ENCODE data around the gene SVOP. TPM values are rescaled to one million over a fixed set of nuclear protein-coding genes. Genes with fewer than 3 reads are reported as not detected.

SVOP gene
- total and polyA plus RNA-seq, 2 of the 4 experiments (the other 2 are of a cell fraction) = not detected

DNA sequence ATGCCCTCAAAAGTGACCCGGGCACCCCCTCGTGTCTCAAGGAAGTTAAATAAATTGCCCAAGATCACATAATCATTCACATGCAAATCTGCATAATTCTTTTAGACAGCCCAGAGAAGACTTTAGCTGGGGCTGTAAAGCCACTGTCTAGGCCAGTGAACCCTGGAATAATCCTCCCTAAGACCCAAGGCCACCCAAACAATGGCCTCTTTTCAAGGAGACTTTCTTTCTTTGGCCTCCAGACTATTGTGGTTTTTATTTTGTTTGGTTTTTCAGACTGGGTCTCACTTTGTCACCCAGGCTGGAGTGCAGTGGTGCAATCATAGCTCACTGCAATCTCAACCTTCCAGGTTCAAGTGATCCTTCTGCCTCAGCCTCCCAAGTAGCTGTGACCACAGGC, 10.6 kb downstream of the SVOP start:
- H3K9ac ChIP-seq (ENCODE audit: low read depth, low read length) = no peak overlapping the region
- no peaks in the 10 kb centered on the region for H4K20me1 ChIP-seq (ENCODE audit: insufficient read depth, low read length)
- no peak overlapping the region for H2BK120ac ChIP-seq (ENCODE audit: low read depth, low read length)
- no peak overlapping the region for H3K4ac ChIP-seq (ENCODE audit: low read depth, low read length)
- WGBS, 2 experiments (ENCODE audit: extremely low coverage in 2 of 2, insufficient read length in 1 of 2) = no CpG with 5 or more reads among the region's 2 CpGs
- in situ Hi-C loops (cut with MboI; ENCODE audit: low sequenced_read_pairs) (no loop called here), intact Hi-C loops (cut with micrococcal nuclease) (no loop called here), dilution Hi-C loops (cut with HindIII; ENCODE audit: low sequenced_read_pairs, unreplicated experiment) (no loop called here)
- H2BK5ac ChIP-seq (ENCODE audit: low read depth, low read length, poor library complexity, severe bottlenecking) = no peak overlapping the region
- H3K9me3 ChIP-seq (ENCODE audit: control insufficient read depth, insufficient read depth, low read length) = no peaks in the 10 kb centered on the region
- H3K27ac ChIP-seq (ENCODE audit: insufficient read depth, low read length) = no peak overlapping the region
- no peak for DNase-seq
- H3K4me1 ChIP-seq (ENCODE audit: control insufficient read depth, insufficient read depth, low read length) = no peaks in the 10 kb centered on the region
- H3K23ac ChIP-seq (ENCODE audit: low read depth, low read length) = no peak overlapping the region
- no peak overlapping the region for H2BK15ac ChIP-seq (ENCODE audit: low read depth, low read length)
- H4K8ac ChIP-seq (ENCODE audit: low read depth in 2 of 2, low read length in 2 of 2) = no peak overlapping the region
- CTCF ChIA-PET = no interaction called here
- ATAC-seq (ENCODE audit: low read depth) = no peak
- peaks cover 3% of the 10 kb centered on the region for H3K27me3 ChIP-seq (ENCODE audit: control insufficient read depth, insufficient read depth, low read length)
- H3K4me2 ChIP-seq (ENCODE audit: low read depth, low read length) = no peak overlapping the region
- no peak overlapping the region for H3K4me3 ChIP-seq (ENCODE audit: insufficient read depth, low read depth, low read length)
- no peak overlapping the region for H2BK20ac ChIP-seq (ENCODE audit: low read depth, low read length)
- no peak overlapping the region for H4K5ac ChIP-seq (ENCODE audit: low read depth, low read length)
- BruUV-seq (replicated peaks) = no TSS peak
- H3K18ac ChIP-seq (ENCODE audit: low read depth, low read length) = no peak overlapping the region
- no peak overlapping the region for H3K14ac ChIP-seq (replicated peaks; ENCODE audit: low read depth, low read length)
- TF ChIP-seq FOS (IDR thresholded peaks at IDR 0.05; ENCODE audit: low read depth, low read length) (no peak), MAFK (IDR thresholded peaks at IDR 0.05; ENCODE audit: low read depth, low read length) (no peak), SMC3 (IDR thresholded peaks at IDR 0.05; ENCODE audit: low read depth, low read length) (no peak), MAZ (IDR thresholded peaks at IDR 0.05; ENCODE audit: borderline replicate concordance, low read depth, low read length) (no peak), CEBPB (IDR thresholded peaks at IDR 0.05; ENCODE audit: low read depth, low read length) (no peak), USF2 (IDR thresholded peaks at IDR 0.05; ENCODE audit: low read depth, low read length) (no peak), NFE2L2 (IDR thresholded peaks at IDR 0.05; ENCODE audit: low read depth, low read length) (no peak), POLR2A (IDR thresholded peaks at IDR 0.05; ENCODE audit: low read depth, low read length) (no peak), RAD21 (IDR thresholded peaks at IDR 0.05; ENCODE audit: low read length) (no peak), CHD1 (IDR thresholded peaks at IDR 0.05; ENCODE audit: low read depth, low read length) (no peak), MXI1 (IDR thresholded peaks at IDR 0.05; ENCODE audit: borderline replicate concordance, low read depth, low read length) (no peak), RFX5 (IDR thresholded peaks at IDR 0.05; ENCODE audit: low read depth, low read length) (no peak), BHLHE40 (IDR thresholded peaks at IDR 0.05; ENCODE audit: low read depth, low read length) (no peak), RCOR1 (IDR thresholded peaks at IDR 0.05; ENCODE audit: insufficient replicate concordance, low read length) (no peak)
- TF ChIP-seq, protein P1, sequence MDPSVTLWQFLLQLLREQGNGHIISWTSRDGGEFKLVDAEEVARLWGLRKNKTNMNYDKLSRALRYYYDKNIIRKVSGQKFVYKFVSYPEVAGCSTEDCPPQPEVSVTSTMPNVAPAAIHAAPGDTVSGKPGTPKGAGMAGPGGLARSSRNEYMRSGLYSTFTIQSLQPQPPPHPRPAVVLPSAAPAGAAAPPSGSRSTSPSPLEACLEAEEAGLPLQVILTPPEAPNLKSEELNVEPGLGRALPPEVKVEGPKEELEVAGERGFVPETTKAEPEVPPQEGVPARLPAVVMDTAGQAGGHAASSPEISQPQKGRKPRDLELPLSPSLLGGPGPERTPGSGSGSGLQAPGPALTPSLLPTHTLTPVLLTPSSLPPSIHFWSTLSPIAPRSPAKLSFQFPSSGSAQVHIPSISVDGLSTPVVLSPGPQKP (IDR thresholded peaks at IDR 0.05; ENCODE audit: borderline replicate concordance, low read depth, low read length) = no peak
- TF ChIP-seq, protein P2, sequence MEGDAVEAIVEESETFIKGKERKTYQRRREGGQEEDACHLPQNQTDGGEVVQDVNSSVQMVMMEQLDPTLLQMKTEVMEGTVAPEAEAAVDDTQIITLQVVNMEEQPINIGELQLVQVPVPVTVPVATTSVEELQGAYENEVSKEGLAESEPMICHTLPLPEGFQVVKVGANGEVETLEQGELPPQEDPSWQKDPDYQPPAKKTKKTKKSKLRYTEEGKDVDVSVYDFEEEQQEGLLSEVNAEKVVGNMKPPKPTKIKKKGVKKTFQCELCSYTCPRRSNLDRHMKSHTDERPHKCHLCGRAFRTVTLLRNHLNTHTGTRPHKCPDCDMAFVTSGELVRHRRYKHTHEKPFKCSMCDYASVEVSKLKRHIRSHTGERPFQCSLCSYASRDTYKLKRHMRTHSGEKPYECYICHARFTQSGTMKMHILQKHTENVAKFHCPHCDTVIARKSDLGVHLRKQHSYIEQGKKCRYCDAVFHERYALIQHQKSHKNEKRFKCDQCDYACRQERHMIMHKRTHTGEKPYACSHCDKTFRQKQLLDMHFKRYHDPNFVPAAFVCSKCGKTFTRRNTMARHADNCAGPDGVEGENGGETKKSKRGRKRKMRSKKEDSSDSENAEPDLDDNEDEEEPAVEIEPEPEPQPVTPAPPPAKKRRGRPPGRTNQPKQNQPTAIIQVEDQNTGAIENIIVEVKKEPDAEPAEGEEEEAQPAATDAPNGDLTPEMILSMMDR (conservative IDR thresholded peaks at IDR 0.05; ENCODE audit: low read depth, low read length) = no peak
- H2AK5ac ChIP-seq (ENCODE audit: low read depth, low read length) = no peak overlapping the region
- no peaks in the 10 kb centered on the region for H3K9me1 ChIP-seq (ENCODE audit: insufficient read depth, low read length)
- no peaks in the 10 kb centered on the region for H3K79me1 ChIP-seq (ENCODE audit: low read depth in 1 of 2, low read length in 2 of 2)
- H2AK9ac ChIP-seq (replicated peaks; ENCODE audit: low read depth, low read length, poor library complexity) = no peak overlapping the region
- no peaks in the 10 kb centered on the region for H3K36me3 ChIP-seq (ENCODE audit: control insufficient read depth, insufficient read depth, low read length)
- no peak overlapping the region for H4K91ac ChIP-seq (ENCODE audit: insufficient read depth, low read depth, low read length)
- no peak overlapping the region for H2AFZ ChIP-seq (replicated peaks; ENCODE audit: low read length, poor library complexity)
- H3K56ac ChIP-seq (ENCODE audit: extremely low read depth, insufficient read depth, low read length) = no peak overlapping the region
- POLR2A ChIA-PET (ENCODE audit: unreplicated experiment) = no interaction called here
